IMR-90 (cell line): ENCODE results near the gene ANXA3.

Experiments used
- MAZ ChIP-seq: IDR thresholded peaks from 2 replicates; pipeline ENCODE4 v1.6.1; 2012; ENCODE audit warnings: low read depth, mild to moderate bottlenecking, low read length, improper control_type of control experiment, moderate library complexity, borderline replicate concordance
- POLR2A ChIP-seq: IDR thresholded peaks from 2 replicates; pipeline ENCODE4 v1.6.1; 2012; ENCODE audit warnings: mild to moderate bottlenecking, low read depth, low read length

DNA sequence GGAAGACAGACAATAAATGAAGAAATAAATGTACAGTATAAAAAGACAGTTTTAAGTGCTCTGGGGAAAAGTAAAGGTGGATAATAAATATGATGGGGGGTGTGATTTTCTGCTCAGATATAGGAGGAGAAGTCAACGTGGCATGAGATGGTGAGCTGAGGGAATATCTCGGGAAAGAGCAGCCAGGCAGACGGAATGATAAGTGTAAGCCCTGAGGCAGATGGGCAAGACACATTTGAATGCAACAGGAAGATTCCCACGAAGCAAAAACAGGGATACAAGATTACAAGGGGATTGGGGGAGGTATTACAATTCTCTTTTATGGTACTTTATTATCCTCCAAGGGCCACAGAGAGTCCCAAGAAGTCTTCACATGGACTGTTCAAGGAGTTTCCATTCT is 11.1 kb downstream of the ANXA3 start:
- no peak for TF ChIP-seq POLR2A
- TF ChIP-seq MAZ, result no peak
